NCI-H2196 treated with DMSO at 0.1 percent for 48 hours (cell line): ENCODE results near the gene BEND4.
"Not testable (repeated sequence)": the region's sequence is repeated elsewhere in the genome, so short reads cannot be mapped to it uniquely, and the experiment has no call there.

Source experiments
- DNase-seq: peaks from one replicate; lab custom pipeline; 2025; ENCODE audit not compliant: unreplicated experiment; lab: John Stamatoyannopoulos, UW

BEND4 gene

DNA sequence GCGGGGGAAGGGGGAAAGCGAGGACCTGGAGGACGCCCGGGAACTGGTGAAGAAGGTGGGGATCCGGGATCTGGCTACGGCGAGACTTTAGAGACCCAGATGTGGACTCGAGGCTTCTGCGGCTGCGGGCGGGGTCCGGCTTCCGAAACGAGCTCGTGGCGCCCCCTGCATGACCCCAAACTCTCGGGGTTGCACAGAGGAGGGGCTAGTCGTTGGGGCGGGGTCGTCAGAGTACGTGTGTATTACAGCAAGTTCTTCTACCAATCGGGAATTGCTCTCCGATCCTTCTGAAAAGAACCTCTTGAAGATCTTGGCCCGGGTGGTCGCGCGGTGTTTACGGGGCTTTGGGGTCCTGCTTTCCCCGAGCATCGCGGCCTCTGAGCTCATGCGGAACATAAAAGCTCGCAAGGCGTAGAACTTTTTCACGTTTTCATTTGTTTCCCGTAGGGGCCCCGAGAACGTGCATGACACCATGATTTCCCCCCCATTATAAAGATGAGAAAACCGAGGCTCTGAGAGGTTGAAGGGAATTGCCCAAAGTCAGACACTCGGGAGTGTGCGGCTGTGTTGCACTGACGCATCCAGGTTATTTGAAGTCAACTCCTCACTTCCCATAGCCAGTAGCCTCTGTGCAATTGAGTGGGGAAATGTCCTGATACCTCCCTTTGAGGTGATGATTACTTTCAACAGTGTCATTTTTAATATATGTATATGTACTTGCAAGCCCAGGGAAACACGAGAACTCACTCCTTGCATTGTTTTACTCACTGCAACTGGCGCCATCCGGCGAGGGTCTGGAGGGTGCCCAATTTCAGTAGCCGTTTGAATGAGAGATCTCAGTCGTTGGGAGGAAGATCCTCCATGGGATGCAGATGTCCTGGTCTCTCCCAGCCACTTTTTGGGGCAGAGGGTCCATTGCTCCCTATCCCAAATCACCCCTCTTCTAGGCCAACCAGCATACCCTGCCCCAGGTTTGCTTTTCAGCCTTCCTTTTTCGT lies at the start of gene BEND4:
BEND4 (minus strand) TSS at position 149 of the 998 bp plus-strand sequence. CDS start 512 bp downstream, outside the sequence.
- DNase-seq, result no peak

GRCh38 chr4:42197341-42197740 lies 44.9 kb upstream of the BEND4 start:
- DNase-seq, result no peak

DNA sequence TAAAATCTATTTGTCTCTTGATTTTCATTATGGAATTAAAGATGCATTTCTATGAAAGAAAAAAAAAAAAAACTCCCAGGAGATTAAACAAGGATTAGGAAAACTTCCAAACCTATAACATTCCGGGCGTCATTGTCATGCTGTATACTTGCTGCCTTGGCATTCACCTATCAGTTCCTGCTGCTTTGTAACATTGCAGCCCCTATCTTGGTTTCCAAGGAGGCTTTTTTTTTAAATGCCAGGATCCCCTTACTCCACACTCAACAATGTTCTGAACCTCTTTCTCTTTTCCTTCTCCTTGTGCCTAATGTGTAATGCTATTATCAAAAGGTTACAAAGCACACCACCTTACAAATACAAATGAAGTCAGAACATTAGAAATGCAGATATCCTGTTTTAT lies 20.5 kb upstream of the BEND4 start:
- DNase-seq, result no peak

DNA sequence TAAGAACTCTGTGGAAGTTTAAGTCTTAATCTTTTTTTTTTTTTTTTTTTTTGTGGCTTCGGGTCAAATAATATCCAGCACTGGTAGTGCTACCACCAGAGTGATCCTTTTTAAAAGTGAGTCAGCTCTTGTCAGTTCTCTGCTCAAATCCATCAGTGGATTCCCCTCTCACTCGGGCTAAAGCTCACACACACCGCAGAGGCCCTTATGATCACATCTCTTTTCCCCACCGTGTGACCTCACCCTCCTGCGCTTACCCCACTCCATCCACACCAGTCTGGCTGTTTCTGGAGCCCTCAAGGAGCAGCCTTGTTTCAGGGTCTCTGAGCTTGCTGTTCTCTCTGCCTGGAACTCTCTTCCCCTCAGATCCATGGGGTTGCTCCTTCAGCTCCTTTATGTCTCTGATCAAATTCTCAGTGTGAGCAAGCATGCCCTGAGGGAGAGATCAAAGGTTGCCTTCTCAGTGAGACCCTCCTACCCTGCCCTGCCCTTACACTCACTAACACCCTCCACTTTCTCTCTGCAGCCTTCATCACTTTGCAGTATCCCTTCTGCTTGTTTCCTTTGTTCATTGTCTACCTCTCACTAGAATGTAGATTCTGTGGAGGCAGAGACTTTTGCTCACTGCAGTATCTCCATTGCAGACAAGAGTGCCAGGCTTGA lies 19.8 kb upstream of the BEND4 start:
- DNase-seq, result no peak

DNA sequence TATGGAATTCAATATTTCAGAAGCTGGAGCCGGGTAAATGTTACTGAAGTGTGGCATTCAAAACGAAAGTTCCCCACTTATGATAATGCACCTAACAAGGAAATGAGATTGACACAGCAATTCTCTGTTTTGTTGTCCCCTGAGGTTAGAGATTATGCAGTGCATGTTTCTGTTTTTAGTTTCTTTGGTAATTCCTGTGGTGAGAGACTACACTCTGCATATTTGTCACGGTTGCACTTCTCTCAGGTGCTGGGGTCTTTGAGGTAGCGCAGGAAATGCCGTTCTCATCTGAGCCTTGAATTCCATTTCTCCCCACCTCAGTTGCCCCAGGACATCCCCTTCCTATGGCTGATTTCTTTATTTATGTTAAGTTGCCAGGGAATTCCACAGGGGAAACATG lies 15.3 kb upstream of the BEND4 start:
- DNase-seq, result no peak

DNA sequence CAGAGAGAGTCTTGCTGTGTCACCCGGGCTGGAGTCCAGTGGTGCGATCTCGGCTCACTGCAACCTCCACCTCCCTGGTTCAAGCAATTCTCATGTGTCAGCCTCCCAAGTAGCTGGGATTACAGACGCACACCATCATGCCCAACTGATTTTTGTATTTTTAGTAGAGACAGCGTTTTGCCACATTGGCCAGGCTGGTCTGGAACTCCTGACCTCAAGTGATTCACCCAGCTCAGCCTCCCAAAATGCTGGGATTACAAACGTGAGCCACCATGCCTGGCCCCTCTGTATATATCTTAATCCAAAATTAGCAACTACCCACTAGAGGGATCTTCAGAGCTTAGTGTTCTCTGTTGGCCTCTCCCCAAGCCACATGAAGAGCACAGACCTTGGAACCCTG lies 13.7 kb upstream of the BEND4 start:
- not testable (repeated sequence) for DNase-seq

DNA sequence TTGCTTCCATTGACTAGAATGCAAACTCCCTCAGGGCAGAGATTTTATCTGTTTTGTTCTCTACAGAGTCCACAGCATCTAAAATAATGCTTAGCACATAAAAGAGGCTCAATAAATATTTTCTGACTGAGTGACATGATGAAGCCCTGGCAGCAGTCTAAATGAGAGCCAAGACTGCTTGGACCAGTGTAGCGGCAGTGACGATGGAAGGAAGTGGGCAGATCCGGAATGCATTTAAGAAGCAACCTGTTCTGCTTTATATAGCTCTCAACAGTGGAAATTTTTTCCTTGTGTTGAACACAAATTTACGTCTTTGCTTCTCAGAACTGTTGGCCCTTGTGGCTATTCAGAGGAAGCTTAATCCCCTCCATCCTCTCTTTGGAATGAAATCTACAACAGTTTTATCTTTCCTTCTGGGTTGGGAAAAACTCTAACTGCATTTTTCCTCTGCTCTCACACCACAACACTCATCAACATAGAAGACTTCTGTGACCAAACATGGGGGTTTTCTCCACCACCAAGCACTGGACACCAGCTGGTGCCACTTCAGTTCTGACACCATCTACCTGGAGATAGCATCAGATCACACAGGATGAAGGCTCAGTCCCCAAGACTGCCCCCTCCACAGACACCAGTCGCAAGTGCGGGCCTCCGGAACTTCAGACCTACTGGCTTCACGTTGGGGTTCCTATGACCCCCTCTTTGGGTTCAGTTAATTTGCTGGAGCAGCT lies 7.0 kb upstream of the BEND4 start:
- no peak for DNase-seq

DNA sequence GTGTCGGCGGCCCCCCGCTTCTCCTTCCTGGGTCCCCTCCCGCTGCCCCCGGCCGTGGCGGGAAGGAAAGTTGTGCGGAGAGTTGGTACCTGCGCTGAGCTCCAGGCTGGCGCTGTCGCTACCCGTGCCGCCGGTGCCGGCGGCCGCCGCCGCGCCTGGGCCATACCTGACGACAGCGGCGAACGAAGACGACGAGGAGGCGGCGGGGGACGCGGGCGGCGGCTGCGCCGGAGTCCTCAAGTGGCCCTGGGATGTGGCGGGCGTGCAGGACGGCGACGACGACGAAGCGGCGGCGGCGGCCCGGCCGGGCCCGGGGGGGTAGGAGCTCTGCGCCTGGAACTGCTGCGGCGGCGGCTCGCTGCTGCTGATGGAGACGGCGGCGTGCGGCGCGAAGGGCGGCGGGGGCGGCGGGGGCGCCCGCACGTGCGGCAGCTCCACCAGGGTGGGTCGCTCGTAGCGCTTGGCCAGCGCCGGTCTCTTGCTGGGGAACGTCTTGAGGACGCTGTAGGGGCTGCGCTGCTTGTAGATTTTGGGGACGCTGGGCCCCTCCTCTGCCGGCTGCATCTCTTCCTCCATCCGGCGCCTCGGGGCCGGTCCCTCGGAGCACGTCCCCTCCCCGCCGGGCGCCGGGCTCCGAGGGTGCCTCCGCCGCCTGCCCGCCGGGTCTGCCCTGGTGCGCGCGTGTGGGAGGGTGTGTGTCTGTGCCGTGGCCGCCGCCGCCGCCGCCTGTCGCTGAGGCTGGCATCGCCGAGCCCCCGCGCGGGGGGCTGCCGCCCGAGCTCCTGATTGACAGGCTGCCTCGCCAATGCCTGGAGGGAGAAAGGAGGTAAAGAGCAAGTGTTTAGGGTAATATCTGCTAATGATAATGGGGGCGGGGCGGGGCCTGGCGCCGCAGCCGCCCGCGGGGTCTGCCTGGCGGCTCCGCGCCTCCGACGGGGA lies 618 bp downstream of the BEND4 start:
- DNase-seq, result no peak

- no peak for DNase-seq
Measured at GRCh38 chr4:42150653-42151567, 1.5 kb downstream of the BEND4 start.

- DNase-seq, result no peak
Measured at GRCh38 chr4:42149004-42149403, 3.5 kb downstream of the BEND4 start.

GRCh38 chr4:42148425-42148824 lies 4.0 kb downstream of the BEND4 start:
- DNase-seq, result no peak

DNA sequence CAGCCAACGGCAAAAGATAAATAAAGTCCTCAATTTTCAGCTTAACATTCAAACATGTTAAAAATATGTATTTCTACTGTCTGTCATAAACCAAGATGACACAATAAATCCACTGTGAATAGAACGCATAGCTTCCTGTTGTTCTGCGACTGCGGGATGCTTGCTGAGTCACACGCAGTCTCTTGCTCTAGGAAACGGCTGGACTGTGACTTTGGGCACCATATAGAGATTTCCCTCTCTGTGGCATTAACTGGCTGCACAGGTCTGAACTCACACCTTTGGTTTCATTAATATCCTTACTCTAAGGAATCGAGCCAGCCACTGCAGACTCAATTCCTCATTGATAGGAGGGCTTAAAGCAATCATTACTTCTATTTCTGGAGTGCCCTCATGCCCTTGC lies 8.4 kb downstream of the BEND4 start:
- DNase-seq, result no peak

GRCh38 chr4:42142591-42142990 lies 9.9 kb downstream of the BEND4 start:
- no peak for DNase-seq

- DNase-seq, result no peak
Measured at GRCh38 chr4:42136371-42136770, 16.1 kb downstream of the BEND4 start.

DNA sequence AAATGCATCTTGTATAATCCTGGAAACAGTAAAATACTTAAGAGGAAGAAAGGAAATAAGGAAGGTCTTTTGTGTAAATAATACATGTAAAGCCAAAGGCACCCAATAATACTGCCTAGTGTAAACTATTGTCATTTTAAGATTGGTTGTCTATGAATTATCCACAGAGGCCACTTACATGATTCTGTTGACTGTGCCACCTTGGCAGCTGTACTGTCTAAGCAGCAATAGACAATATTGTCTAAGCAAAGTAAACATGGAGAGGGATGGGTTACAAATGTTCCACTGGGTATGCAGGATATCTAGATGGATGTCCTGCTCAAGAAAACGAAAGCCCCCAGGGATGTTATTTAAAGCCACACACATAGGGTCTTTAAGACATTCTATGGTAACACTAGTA lies 19.4 kb downstream of the BEND4 start:
- no peak for DNase-seq

DNA sequence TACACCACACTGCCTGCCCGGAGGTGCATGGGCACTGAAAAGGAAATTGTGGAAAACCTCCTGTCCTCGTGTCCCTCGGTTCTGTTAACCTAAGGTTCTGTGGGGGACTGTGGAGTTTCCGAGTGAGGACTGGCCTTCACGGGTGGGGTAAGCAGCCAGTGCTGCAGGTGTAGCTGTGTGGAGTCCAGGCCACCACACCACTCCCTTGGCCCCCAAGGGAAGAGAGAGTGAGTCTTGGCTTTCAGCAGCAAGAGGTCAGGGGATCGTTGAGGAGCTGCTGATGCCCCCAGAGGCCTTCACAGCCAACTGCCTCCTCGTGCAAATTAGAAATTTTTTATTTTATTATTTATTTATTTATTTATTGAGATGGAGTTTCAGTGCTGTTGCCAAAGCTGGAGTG lies 20.4 kb downstream of the BEND4 start:
- DNase-seq, result no peak

GRCh38 chr4:42123071-42123644 lies 29.3 kb downstream of the BEND4 start:
- no peak for DNase-seq

GRCh38 chr4:42122237-42122636 lies 30.2 kb downstream of the BEND4 start:
- no peak for DNase-seq

DNA sequence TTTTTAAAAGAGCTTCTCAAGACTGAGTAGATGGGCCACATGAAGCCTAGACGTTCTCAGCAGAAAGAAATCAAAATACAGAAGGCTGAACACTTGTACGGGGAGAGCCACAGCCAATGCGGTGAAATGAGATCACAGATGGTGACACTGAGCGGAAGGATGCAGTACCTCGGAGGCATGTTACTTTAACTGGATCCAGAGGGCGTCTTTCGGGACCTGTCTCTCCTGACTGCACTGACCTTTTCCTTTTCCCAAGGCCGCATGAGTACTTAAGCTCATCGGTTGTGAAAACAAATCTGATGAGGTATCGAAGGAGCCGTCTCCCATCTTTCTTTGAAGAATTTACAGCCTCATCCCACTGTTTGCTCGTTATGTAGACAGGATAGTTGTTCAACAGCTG lies 32.6 kb downstream of the BEND4 start:
- DNase-seq, result no peak
